B cell (primary cell): Measurements from ENCODE around the gene STAT1.

ENCODE experiments used
- CTCF ChIP-seq: fragments of 200-600 bp; IDR thresholded peaks from one replicate; pipeline ENCODE4 v1.8.0; 2022; ENCODE audit warnings: antibody characterized with exemption, mild to moderate bottlenecking
- EZH2 ChIP-seq: IDR thresholded peaks from 2 replicates; pipeline ENCODE4 v1.6.1; 2012; ENCODE audit warnings: borderline replicate concordance, low read depth, mild to moderate bottlenecking, moderate library complexity, low read length; ENCODE audit not compliant: insufficient read depth, poor library complexity, severe bottlenecking

- TF ChIP-seq CTCF (no peak), EZH2 (no peak)
Measured at GRCh38 chr2:190961918-190962487, 52.0 kb downstream of the STAT1 start.
